H9 (cell line): ENCODE data around the gene SPESP1. TPM values are rescaled to one million over a fixed set of nuclear protein-coding genes. Genes with fewer than 3 reads are reported as not detected.
"Not testable (repeated sequence)": the region's sequence is repeated elsewhere in the genome, so short reads cannot be mapped to it uniquely, and the experiment has no call there.

Experiments used
- DNase-seq: peaks from one replicate; pipeline ENCODE4 v3.0.0-alpha.2; 2017
- H2AFZ ChIP-seq: one replicate; pipeline ENCODE4 v1.6.1; 2013; ENCODE audit warnings: mild to moderate bottlenecking, low read length, control low read depth, moderate library complexity
- H2AK5ac ChIP-seq: 2 replicates; pipeline ENCODE4 v1.6.1; 2013; ENCODE audit warnings: low read length, control low read depth, mixed read lengths; ENCODE audit not compliant: insufficient read length
- H2BK120ac ChIP-seq: one replicate; pipeline ENCODE4 v1.6.1; 2013; ENCODE audit warnings: low read depth, mild to moderate bottlenecking, low read length, control low read depth, inconsistent platforms; ENCODE audit not compliant: poor library complexity, severe bottlenecking
- H2BK12ac ChIP-seq: 2 replicates; pipeline ENCODE4 v1.6.1; 2013; ENCODE audit warnings: low read length, control low read depth, mixed read lengths, low read depth; ENCODE audit not compliant: insufficient read length
- H2BK15ac ChIP-seq: 2 replicates; pipeline ENCODE4 v1.6.1; 2013; ENCODE audit warnings: low read depth, low read length, control low read depth
- H2BK20ac ChIP-seq: one replicate; pipeline ENCODE4 v1.6.1; 2013; ENCODE audit warnings: low read depth, mild to moderate bottlenecking, low read length, control low read depth, inconsistent platforms; ENCODE audit not compliant: poor library complexity, severe bottlenecking
- H2BK5ac ChIP-seq: 2 replicates; pipeline ENCODE4 v1.6.1; 2013; ENCODE audit warnings: low read length, control low read depth, mixed read lengths; ENCODE audit not compliant: insufficient read length
- H3K14ac ChIP-seq: 2 replicates; pipeline ENCODE4 v1.6.1; 2013; ENCODE audit warnings: low read length, control low read depth; ENCODE audit not compliant: insufficient read depth
- H3K18ac ChIP-seq: 2 replicates; pipeline ENCODE4 v1.6.1; 2013; ENCODE audit warnings: low read depth, mild to moderate bottlenecking, mixed read lengths, low read length, control low read depth; ENCODE audit not compliant: insufficient read length
- H3K23ac ChIP-seq: 2 replicates; pipeline ENCODE4 v1.6.1; 2013; ENCODE audit warnings: low read length, control low read depth, mixed read lengths, low read depth; ENCODE audit not compliant: insufficient read length
- H3K23me2 ChIP-seq: 2 replicates; pipeline ENCODE4 v1.6.1; 2013; ENCODE audit warnings: low read depth, mild to moderate bottlenecking, mixed read lengths, low read length, control low read depth; ENCODE audit not compliant: insufficient read length, poor library complexity, severe bottlenecking
- H3K27ac ChIP-seq: 2 replicates; pipeline ENCODE4 v1.5.1; 2013; ENCODE audit warnings: low read length, control low read depth, mixed read lengths, low read depth; ENCODE audit not compliant: insufficient read length
- H3K27me3 ChIP-seq: 2 replicates; pipeline ENCODE4 v1.6.1; 2013; ENCODE audit warnings: low read length, control low read depth, inconsistent platforms; ENCODE audit not compliant: insufficient read depth
- H3K4ac ChIP-seq: 2 replicates; pipeline ENCODE4 v1.6.1; 2013; ENCODE audit warnings: low read depth, mild to moderate bottlenecking, control low read depth, inconsistent platforms, low read length, moderate library complexity
- H3K4me1 ChIP-seq: 2 replicates; pipeline ENCODE4 v1.6.1; 2013; ENCODE audit warnings: low read length, control low read depth, inconsistent platforms; ENCODE audit not compliant: insufficient read depth
- H3K4me2 ChIP-seq: 2 replicates; pipeline ENCODE4 v1.6.1; 2013; ENCODE audit warnings: low read length, control low read depth, mixed read lengths; ENCODE audit not compliant: insufficient read length, insufficient read depth
- H3K56ac ChIP-seq: 2 replicates; pipeline ENCODE4 v1.6.1; 2013; ENCODE audit warnings: low read depth, mild to moderate bottlenecking, mixed read lengths, low read length, control low read depth; ENCODE audit not compliant: insufficient read length
- H3K79me1 ChIP-seq: 2 replicates; pipeline ENCODE4 v1.6.1; 2013; ENCODE audit warnings: low read depth, mild to moderate bottlenecking, moderate library complexity, low read length, control low read depth, inconsistent platforms; ENCODE audit not compliant: insufficient read depth, poor library complexity, severe bottlenecking
- H3K79me2 ChIP-seq: 2 replicates; pipeline ENCODE4 v1.6.1; 2013; ENCODE audit warnings: low read length, control low read depth, inconsistent platforms; ENCODE audit not compliant: insufficient read depth
- H3K9ac ChIP-seq: 2 replicates; pipeline ENCODE4 v1.6.1; 2013; ENCODE audit warnings: low read length, control low read depth, mixed read lengths; ENCODE audit not compliant: insufficient read length; ENCODE audit errors: extremely low read depth
- H3K9me3 ChIP-seq: one replicate; pipeline ENCODE4 v1.6.1; 2013; ENCODE audit warnings: low read depth, low read length, inconsistent platforms; ENCODE audit not compliant: control insufficient read depth
- H3T11ph ChIP-seq: one replicate; pipeline ENCODE4 v1.6.1; 2013; ENCODE audit warnings: mild to moderate bottlenecking, low read length, control low read depth, inconsistent platforms
- H4K20me1 ChIP-seq: one replicate; pipeline ENCODE4 v1.6.1; 2013; ENCODE audit not compliant: control insufficient read depth, insufficient read length, insufficient read depth
- H4K5ac ChIP-seq: 2 replicates; pipeline ENCODE4 v1.6.1; 2013; ENCODE audit warnings: low read depth, mild to moderate bottlenecking, mixed read lengths, low read length, control low read depth; ENCODE audit not compliant: insufficient read length
- H4K8ac ChIP-seq: replicated peaks from 2 replicates; pipeline ENCODE4 v1.6.1; 2013; ENCODE audit warnings: low read length, control low read depth, mixed read lengths, low read depth; ENCODE audit not compliant: insufficient read length
- H4K91ac ChIP-seq: 2 replicates; pipeline ENCODE4 v1.6.1; 2013; ENCODE audit warnings: low read depth, mild to moderate bottlenecking, moderate library complexity, mixed read lengths, low read length, control low read depth; ENCODE audit not compliant: insufficient read length
- H3K27ac Mint-ChIP-seq, 3 experiments: 2 replicates in 2 of 3; 3 replicates in 1 of 3; pipeline ENCODE4 v1.8.0; 2020 to 2021; ENCODE audit warnings: mixed read lengths in 3 of 3, mild to moderate bottlenecking in 1 of 3, moderate library complexity in 1 of 3
- H3K27me3 Mint-ChIP-seq: 2 replicates; pipeline ENCODE4 v1.8.0; 2021; ENCODE audit warnings: low read depth, mild to moderate bottlenecking, moderate library complexity, mixed read lengths
- H3K36me3 Mint-ChIP-seq, 3 experiments: 2 replicates in 2 of 3; 3 replicates in 1 of 3; pipeline ENCODE4 v1.8.0; 2020 to 2021; ENCODE audit warnings: low read depth in 3 of 3, mixed read lengths in 3 of 3; ENCODE audit not compliant: insufficient read depth in 1 of 3
- H3K4me1 Mint-ChIP-seq, 2 experiments: 2 replicates each; pipeline ENCODE4 v1.8.0; 2020; ENCODE audit warnings: mixed read lengths in 2 of 2
- H3K4me3 Mint-ChIP-seq, 2 experiments: 2 replicates in 1 of 2; 3 replicates in 1 of 2; pipeline ENCODE4 v1.8.0; 2020 to 2021; ENCODE audit warnings: mild to moderate bottlenecking in 2 of 2, mixed read lengths in 2 of 2, moderate library complexity in 1 of 2
- H3K9me3 Mint-ChIP-seq, 2 experiments: 2 replicates in 1 of 2; 3 replicates in 1 of 2; pipeline ENCODE4 v1.8.0; 2020; ENCODE audit warnings: mild to moderate bottlenecking in 2 of 2, mixed read lengths in 2 of 2, moderate library complexity in 1 of 2
- CTCF ChIP-seq: fragments of 200-600 bp; sonication (generic); conservative IDR thresholded peaks from 3 replicates; pipeline ENCODE4 v1.8.0; 2021; ENCODE audit warnings: antibody characterized with exemption, mild to moderate bottlenecking
- WGBS: extraction: QIAGEN DNeasy Blood & Tissue Kit; methylation state at CpG from one replicate; pipeline ENCODE4 v1.1.7; 2013; ENCODE audit warnings: missing lambda C conversion rate, low lambda C conversion rate, mixed read lengths; ENCODE audit not compliant: insufficient read length; ENCODE audit errors: extremely low coverage; 5-methylcytosine and 5-hydroxymethylcytosine counted together
- total RNA-seq: library from RNA; stranded (reverse); gene quantifications from 2 replicates; pipeline ENCODE4 v1.2.1, GENCODE V29; 2021

The SPESP1 gene
- total RNA-seq, 1 experiment from 2014 or later = not detected

DNA sequence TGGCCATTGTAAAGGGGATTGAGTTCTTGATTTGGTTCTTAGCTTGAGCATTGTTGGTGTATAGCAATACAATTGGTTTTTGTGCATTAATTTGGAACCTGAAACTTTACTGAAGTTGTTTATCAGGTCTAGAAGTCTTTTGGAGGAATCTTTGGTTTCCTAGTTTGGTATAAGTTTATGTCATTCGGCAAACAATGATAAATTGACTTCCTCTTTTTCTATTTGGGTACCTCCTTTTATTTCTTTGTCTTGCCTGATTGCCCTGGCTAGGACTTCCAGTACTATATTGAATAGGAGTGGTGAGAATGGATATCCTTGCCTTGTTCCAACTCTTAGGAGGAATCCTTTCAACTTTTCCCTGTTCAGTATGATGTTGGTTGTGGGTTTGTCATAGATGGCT is 32.1 kb downstream of the SPESP1 start:
- H3K56ac ChIP-seq = no peak overlapping the region
- H3K23ac ChIP-seq = no peak overlapping the region
- DNase-seq = no peak
- H2BK20ac ChIP-seq = no peak overlapping the region
- no peak overlapping the region for H3T11ph ChIP-seq
- no peak for TF ChIP-seq CTCF
- no CpG with 5 or more reads among the region's 1 CpG for WGBS
- no peak overlapping the region for H4K8ac ChIP-seq
- H4K20me1 ChIP-seq = no peaks in the 10 kb centered on the region
- no peak overlapping the region for H4K91ac ChIP-seq
- Mint-ChIP-seq H3K27me3 (peaks cover 6% of the 10 kb centered on the region), H3K4me1 (no peaks in the 10 kb centered on the region), H3K27ac (no peak overlapping the region), H3K36me3 (peaks cover 10 to 43% (median 23%) of the 10 kb centered on the region in 3 experiments; a peak in 6 of 7 replicates), H3K9me3 (peaks cover 38 to 42% of the 10 kb centered on the region in 2 experiments), H3K4me3 (no peak overlapping the region)
- H2AFZ ChIP-seq = no peak overlapping the region
- H2BK5ac ChIP-seq = no peak overlapping the region
- no peak overlapping the region for H3K27ac ChIP-seq
- H2BK12ac ChIP-seq = no peak overlapping the region
- no peak overlapping the region for H3K14ac ChIP-seq
- H3K9me3 ChIP-seq = peaks cover 6% of the 10 kb centered on the region
- H3K79me2 ChIP-seq = no peaks in the 10 kb centered on the region
- H3K9ac ChIP-seq = no peak overlapping the region
- no peak overlapping the region for H4K5ac ChIP-seq
- no peak overlapping the region for H2BK120ac ChIP-seq
- H3K4me2 ChIP-seq = no peak overlapping the region
- H3K27me3 ChIP-seq = no peaks in the 10 kb centered on the region
- no peaks in the 10 kb centered on the region for H3K4me1 ChIP-seq
- H2BK15ac ChIP-seq = no peak overlapping the region
- no peak overlapping the region for H3K18ac ChIP-seq
- H3K23me2 ChIP-seq = no peaks in the 10 kb centered on the region
- no peaks in the 10 kb centered on the region for H3K79me1 ChIP-seq
- no peak overlapping the region for H3K4ac ChIP-seq
- no peak overlapping the region for H2AK5ac ChIP-seq

DNA sequence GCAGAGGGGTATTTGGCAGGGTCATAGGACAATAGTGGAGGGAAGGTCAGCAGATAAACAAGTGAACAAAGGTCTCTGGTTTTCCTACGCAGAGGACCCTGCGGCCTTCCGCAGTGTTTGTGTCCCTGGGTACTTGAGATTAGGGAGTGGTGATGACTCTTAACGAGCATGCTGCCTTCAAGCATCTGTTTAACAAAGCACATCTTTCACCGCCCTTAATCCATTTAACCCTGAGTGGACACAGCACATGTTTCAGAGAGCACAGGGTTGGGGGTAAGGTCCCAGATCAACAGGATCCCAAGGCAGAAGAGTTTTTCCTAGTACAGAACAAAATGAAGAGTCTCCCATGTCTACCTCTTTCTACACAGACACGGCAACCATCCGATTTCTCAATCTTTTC is 33.4 kb downstream of the SPESP1 start:
- H2BK5ac ChIP-seq, H3K79me2 ChIP-seq, H3K27me3 ChIP-seq, H3K4me2 ChIP-seq, H4K91ac ChIP-seq, H2BK15ac ChIP-seq, H3K4ac ChIP-seq, H2BK12ac ChIP-seq, H3K27ac Mint-ChIP-seq, H3T11ph ChIP-seq, H3K9ac ChIP-seq, H3K4me1 ChIP-seq, DNase-seq, H3K14ac ChIP-seq, H2AFZ ChIP-seq, H3K56ac ChIP-seq, H3K4me3 Mint-ChIP-seq, H2BK120ac ChIP-seq, H3K23me2 ChIP-seq, H3K4me1 Mint-ChIP-seq, H3K27me3 Mint-ChIP-seq, H2AK5ac ChIP-seq, H3K18ac ChIP-seq, H3K23ac ChIP-seq, H4K20me1 ChIP-seq, H4K8ac ChIP-seq, H2BK20ac ChIP-seq, H3K27ac ChIP-seq, H3K79me1 ChIP-seq, H3K9me3 ChIP-seq, H4K5ac ChIP-seq: not testable (repeated sequence)
- peaks cover 48 to 50% of the 10 kb centered on the region in 2 experiments for H3K9me3 Mint-ChIP-seq
- H3K36me3 Mint-ChIP-seq = peaks cover 10 to 52% (median 24%) of the 10 kb centered on the region in 3 experiments; a peak in 6 of 7 replicates
- WGBS = no CpG with 5 or more reads among the region's 7 CpGs
